ENCODE data around the gene BEST4. TPM values are rescaled to one million over a fixed set of nuclear protein-coding genes. Genes with fewer than 3 reads are reported as not detected.
"Not testable (repeated sequence)": the region's sequence is repeated elsewhere in the genome, so short reads cannot be mapped to it uniquely, and the experiment has no call there.

BEST4 gene
- total RNA-seq, 1 donor from 2014 or later = 0.41 TPM

GRCh38 chr1:44820328-44821239, 32.6 kb upstream of the BEST4 start:
- no peak for FAIRE-seq
- no peak for DNase-seq (ENCODE audit: low spot score in 2 of 2)

- FAIRE-seq = no peak
These were observed 31.8 kb upstream of the BEST4 start for GRCh38 chr1:44819608-44820327.

GRCh38 chr1:44819196-44819607, 31.2 kb upstream of the BEST4 start:
- FAIRE-seq (no peak), DNase-seq (ENCODE audit: low spot score in 2 of 2) (no peak)

More at GRCh38 chr1:44819608-44820327, 31.8 kb upstream of the BEST4 start:
- peak; percentile 74 to 82 for DNase-seq (ENCODE audit: low spot score in 2 of 2)

GRCh38 chr1:44817771-44818495, 30.0 kb upstream of the BEST4 start:
- DNase-seq (ENCODE audit: low spot score in 2 of 2) (no peak), FAIRE-seq (no peak)

- FAIRE-seq = no peak
These were observed 29.3 kb upstream of the BEST4 start for GRCh38 chr1:44817307-44817706.

GRCh38 chr1:44815926-44816325, 28.0 kb upstream of the BEST4 start:
- FAIRE-seq; DNase-seq (ENCODE audit: low spot score in 2 of 2): not testable (repeated sequence)

More at GRCh38 chr1:44817307-44817706, 29.3 kb upstream of the BEST4 start:
- DNase-seq (ENCODE audit: low spot score in 2 of 2) = no peak

GRCh38 chr1:44812822-44813543, 25.0 kb upstream of the BEST4 start:
- no peak for FAIRE-seq
- peak in 1 of 2 donors; percentile 49 for DNase-seq (ENCODE audit: low spot score in 2 of 2)

GRCh38 chr1:44811234-44811633, 23.3 kb upstream of the BEST4 start:
- FAIRE-seq = no peak
- peak in 1 of 2 donors; percentile 12 for DNase-seq (ENCODE audit: low spot score in 2 of 2)

GRCh38 chr1:44810762-44811105, 22.8 kb upstream of the BEST4 start:
- not testable (repeated sequence) for FAIRE-seq; DNase-seq (ENCODE audit: low spot score in 2 of 2)

- FAIRE-seq (no peak), DNase-seq (ENCODE audit: low spot score in 2 of 2) (no peak)
These were observed 22.3 kb upstream of the BEST4 start for GRCh38 chr1:44810101-44810761.

GRCh38 chr1:44808938-44809917, 21.3 kb upstream of the BEST4 start:
- DNase-seq (ENCODE audit: low spot score in 2 of 2) (no peak), FAIRE-seq (no peak)

GRCh38 chr1:44808063-44808937, 20.3 kb upstream of the BEST4 start, which contains the start of gene BTBD19:
BTBD19 (plus strand) TSS chr1:44808523; CDS start chr1:44808821, 298 bp downstream.
- no peak for FAIRE-seq
- DNase-seq (ENCODE audit: low spot score in 2 of 2) = peak; percentile 85 to 87

GRCh38 chr1:44807364-44808062, 19.5 kb upstream of the BEST4 start:
- DNase-seq (ENCODE audit: low spot score in 2 of 2) (peak; percentile 74 to 75), FAIRE-seq (no peak)

GRCh38 chr1:44806704-44807363, 18.9 kb upstream of the BEST4 start, which contains the start of gene DYNLT4:
DYNLT4 (minus strand) TSS chr1:44807351; CDS start chr1:44806668, 683 bp downstream.
- no peak for FAIRE-seq

GRCh38 chr1:44806025-44806703, 18.2 kb upstream of the BEST4 start:
- DNase-seq (ENCODE audit: low spot score in 2 of 2) (no peak), FAIRE-seq (no peak)

More at GRCh38 chr1:44806704-44807363, 18.9 kb upstream of the BEST4 start, which contains the start of gene DYNLT4:
- DNase-seq (ENCODE audit: low spot score in 2 of 2) = no peak
